Sigmoid colon (tissue), 7 donors: ENCODE data around the gene MED17. TPM values are rescaled to one million over a fixed set of nuclear protein-coding genes. Genes with fewer than 3 reads are reported as not detected.
"Not testable (repeated sequence)": the region's sequence is repeated elsewhere in the genome, so short reads cannot be mapped to it uniquely, and the experiment has no call there.

ENCODE experiments used
- DNase-seq: peaks from one replicate; pipeline ENCODE4 v3.0.0-alpha.2; 2019
- H3K27ac ChIP-seq, 4 donors: fragments of 200-600 bp; sonication (generic); one replicate each; pipeline ENCODE4 v1.5.1; 2016 to 2019; ENCODE audit warnings: mild to moderate bottlenecking in 1 of 4
- H3K27me3 ChIP-seq, 3 donors: fragments of 200-600 bp; sonication (generic); one replicate each; pipeline ENCODE4 v1.5.1; 2019; ENCODE audit warnings: mild to moderate bottlenecking in 1 of 3
- H3K36me3 ChIP-seq, 4 donors: fragments of 200-600 bp; sonication (generic); one replicate each; pipeline ENCODE4 v1.5.1; 2016 to 2019
- H3K4me1 ChIP-seq, 4 donors: fragments of 200-600 bp; sonication (generic); one replicate each; pipeline ENCODE4 v1.5.1; 2017 to 2019
- H3K4me3 ChIP-seq, 4 donors: fragments of 200-600 bp; sonication (generic); one replicate each; pipeline ENCODE4 v1.5.1; 2017 to 2019; ENCODE audit warnings: mild to moderate bottlenecking in 2 of 4, moderate library complexity in 1 of 4
- H3K9me3 ChIP-seq, 4 donors: fragments of 200-600 bp in 3 of 4; sonication (generic) in 3 of 4; one replicate each; pipeline versions ENCODE4 v1.5.1 to v1.6.1; 2013 to 2019
- EP300 ChIP-seq, 4 donors: sonication (generic); formaldehyde crosslinking; IDR thresholded peaks; one replicate each; pipeline ENCODE4 v1.6.1; 2017; ENCODE audit warnings: antibody characterized with exemption in 4 of 4
- POLR2A ChIP-seq, 2 donors: fragments of 450-650 bp; IDR thresholded peaks; one replicate each; pipeline ENCODE4 v1.6.1; 2016; ENCODE audit warnings: antibody characterized with exemption in 2 of 2, mild to moderate bottlenecking in 2 of 2, moderate library complexity in 2 of 2
- POLR2AphosphoS5 ChIP-seq, 4 donors: sonication (generic); formaldehyde crosslinking; IDR thresholded peaks; one replicate each; pipeline ENCODE4 v1.6.1; 2017; ENCODE audit warnings: antibody characterized with exemption in 4 of 4
- WGBS, 2 donors: extraction: QIAGEN DNeasy Blood & Tissue Kit; methylation state at CpG; one replicate each; pipeline ENCODE4 v1.1.7; 2013; 5-methylcytosine and 5-hydroxymethylcytosine counted together
- intact Hi-C: fragments of 100-400 bp; cut with DNase I; formaldehyde crosslinking; loops from one replicate; pipeline ENCODE4 v1.15.1; 2023
- polyA plus RNA-seq, 3 donors: library from polyadenylated mRNA; stranded (reverse); fragments of 200-250 nt; gene quantifications; one replicate each; pipeline ENCODE4 v1.2.3, GENCODE V29; 2013
- total RNA-seq, 4 donors: library from RNA; depleted of rRNA; stranded (reverse); fragments of >200 nt; gene quantifications; one replicate each; pipeline ENCODE4 v1.1.0, GENCODE V29; 2016
- TF ChIP-seq, protein P1 (sequence below), 4 experiments: fragments of 450-650 bp in 3 of 4; fragments of 200-600 bp in 1 of 4; IDR thresholded peaks; one replicate each; pipeline ENCODE4 v1.5.1; 2016 to 2019; ENCODE audit warnings: antibody characterized with exemption in 4 of 4, mild to moderate bottlenecking in 3 of 4, moderate library complexity in 2 of 4
- donor health status: healthy with polysubstance abuse.
- donor health status: Bipolar disorder and iron deficiency.
- donor health status: healthy.

MED17 gene
- total and polyA plus RNA-seq, 7 donors: 7.2 to 28.9 (median 19.9) TPM

DNA sequence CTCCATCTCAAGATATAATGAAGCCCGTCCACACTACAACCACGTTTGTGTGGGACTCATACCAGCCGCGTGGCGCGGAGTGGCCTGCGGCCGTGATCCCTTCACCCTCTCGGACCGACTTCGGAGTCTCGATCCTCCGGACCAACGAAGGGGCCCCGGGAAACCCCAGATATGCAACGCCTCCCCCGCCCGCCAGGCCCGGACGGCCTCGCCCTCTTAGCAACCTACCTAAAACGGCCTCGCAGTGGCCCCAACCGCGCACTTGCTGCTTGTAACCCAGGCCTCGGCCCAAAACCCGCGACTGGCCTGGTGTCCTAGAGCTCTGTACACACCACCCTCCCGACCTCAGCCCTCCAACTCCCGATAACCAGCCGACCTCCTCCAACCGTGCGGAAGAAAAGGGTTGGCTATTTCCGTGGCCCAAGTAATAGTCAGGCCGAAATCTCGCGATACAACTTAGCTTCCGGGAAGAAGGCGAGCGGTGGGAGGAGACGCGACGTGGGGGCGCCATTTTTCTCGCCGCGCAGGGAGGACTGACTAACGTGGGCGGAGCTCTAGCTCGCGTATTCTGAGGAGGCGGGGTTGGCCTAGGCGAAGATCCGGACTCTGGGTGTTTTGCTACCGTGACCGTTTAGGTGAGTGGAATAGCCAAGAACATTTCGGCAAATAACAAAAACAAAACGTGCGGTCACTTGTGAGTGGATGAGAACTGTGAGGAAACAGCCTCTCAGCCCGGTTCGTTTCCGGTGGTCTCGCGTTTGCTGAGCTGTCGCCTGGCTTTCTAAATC, 42.8 kb upstream of the MED17 start, which contains the start of the genes C11orf54 and TAF1D:
Gene C11orf54, plus strand, starts transcription at position 579 of the 788 bp plus-strand sequence. CDS start 5,722 bp downstream, outside the sequence.
Gene TAF1D, minus strand, starts transcription at position 402 of the 788 bp plus-strand sequence. CDS start 2,191 bp downstream, outside the sequence.
- Histone ChIP-seq H3K27me3 (no peaks in the 10 kb centered on the region), H3K36me3 (peaks cover 11 to 38% (median 20%) of the 10 kb centered on the region in 4 donors), H3K4me1 (peaks cover 0 to 53% (median 50%) of the 10 kb centered on the region in 4 donors), H3K4me3 (peak within 1 kb of the TSS; percentile 62 to 90 (median 78)), H3K27ac (peak within 1 kb of the TSS; percentile 89 to 96 (median 93)), H3K9me3 (no peaks in the 10 kb centered on the region)
- TF ChIP-seq, protein P1, sequence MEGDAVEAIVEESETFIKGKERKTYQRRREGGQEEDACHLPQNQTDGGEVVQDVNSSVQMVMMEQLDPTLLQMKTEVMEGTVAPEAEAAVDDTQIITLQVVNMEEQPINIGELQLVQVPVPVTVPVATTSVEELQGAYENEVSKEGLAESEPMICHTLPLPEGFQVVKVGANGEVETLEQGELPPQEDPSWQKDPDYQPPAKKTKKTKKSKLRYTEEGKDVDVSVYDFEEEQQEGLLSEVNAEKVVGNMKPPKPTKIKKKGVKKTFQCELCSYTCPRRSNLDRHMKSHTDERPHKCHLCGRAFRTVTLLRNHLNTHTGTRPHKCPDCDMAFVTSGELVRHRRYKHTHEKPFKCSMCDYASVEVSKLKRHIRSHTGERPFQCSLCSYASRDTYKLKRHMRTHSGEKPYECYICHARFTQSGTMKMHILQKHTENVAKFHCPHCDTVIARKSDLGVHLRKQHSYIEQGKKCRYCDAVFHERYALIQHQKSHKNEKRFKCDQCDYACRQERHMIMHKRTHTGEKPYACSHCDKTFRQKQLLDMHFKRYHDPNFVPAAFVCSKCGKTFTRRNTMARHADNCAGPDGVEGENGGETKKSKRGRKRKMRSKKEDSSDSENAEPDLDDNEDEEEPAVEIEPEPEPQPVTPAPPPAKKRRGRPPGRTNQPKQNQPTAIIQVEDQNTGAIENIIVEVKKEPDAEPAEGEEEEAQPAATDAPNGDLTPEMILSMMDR (IDR thresholded peaks at IDR 0.05): no peak
- no peak for TF ChIP-seq EP300 (IDR thresholded peaks at IDR 0.05)
- peak; percentile 82 to 87 for TF ChIP-seq POLR2A (IDR thresholded peaks at IDR 0.05)
- peak; percentile 85 to 98 (median 96) for TF ChIP-seq POLR2AphosphoS5 (IDR thresholded peaks at IDR 0.05)
- DNase-seq: peak; percentile 99
- WGBS, 2 donors: 0% methylated on average over 65 of the region's 65 CpGs
- intact Hi-C loops: loop anchor here (2.0 to 10.0 kb wide), 5 partner anchors 44 to 751 kb away; partner anchors contain the start of genes ANKRD49, CEP295, MED17 and MRE11

DNA sequence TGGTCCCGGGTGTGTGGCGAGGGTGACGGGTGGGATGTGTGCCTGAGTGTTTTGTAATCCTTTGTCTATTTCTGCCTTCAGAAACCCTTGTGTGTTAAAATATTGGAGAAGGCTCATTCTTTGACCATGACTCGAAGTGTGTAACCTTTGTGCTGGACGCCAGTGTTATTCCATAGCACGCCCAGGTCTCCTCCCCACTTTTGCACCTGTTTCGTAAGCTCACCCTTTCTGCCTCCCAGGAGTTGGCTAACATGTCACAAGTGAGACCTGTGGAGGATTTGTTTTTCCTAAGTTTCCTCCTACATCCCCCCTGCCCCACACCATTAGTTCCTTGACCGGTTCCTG, 42.2 kb upstream of the MED17 start:
- DNase-seq: peak; percentile 84
- TF ChIP-seq EP300 (IDR thresholded peaks at IDR 0.05) (no peak), POLR2A (IDR thresholded peaks at IDR 0.05) (no peak), POLR2AphosphoS5 (IDR thresholded peaks at IDR 0.05) (no peak)
- TF ChIP-seq, protein P1 (IDR thresholded peaks at IDR 0.05): no peak
- WGBS, 2 donors: 0 to 1% methylated on average over 8 of the region's 8 CpGs
- Histone ChIP-seq H3K36me3 (peaks cover 7 to 32% (median 15%) of the 10 kb centered on the region in 4 donors), H3K27me3 (no peaks in the 10 kb centered on the region), H3K27ac (peak overlapping the region; percentile 89 to 96 (median 93)), H3K9me3 (no peaks in the 10 kb centered on the region), H3K4me1 (peaks cover 0 to 55% (median 47%) of the 10 kb centered on the region in 4 donors), H3K4me3 (peak overlapping the region; percentile 62 to 90 (median 78))
- intact Hi-C loops: loop anchor here (2.0 to 10.0 kb wide), 5 partner anchors 43 to 750 kb away; partner anchors contain the start of genes ANKRD49, CEP295, MED17 and MRE11

DNA sequence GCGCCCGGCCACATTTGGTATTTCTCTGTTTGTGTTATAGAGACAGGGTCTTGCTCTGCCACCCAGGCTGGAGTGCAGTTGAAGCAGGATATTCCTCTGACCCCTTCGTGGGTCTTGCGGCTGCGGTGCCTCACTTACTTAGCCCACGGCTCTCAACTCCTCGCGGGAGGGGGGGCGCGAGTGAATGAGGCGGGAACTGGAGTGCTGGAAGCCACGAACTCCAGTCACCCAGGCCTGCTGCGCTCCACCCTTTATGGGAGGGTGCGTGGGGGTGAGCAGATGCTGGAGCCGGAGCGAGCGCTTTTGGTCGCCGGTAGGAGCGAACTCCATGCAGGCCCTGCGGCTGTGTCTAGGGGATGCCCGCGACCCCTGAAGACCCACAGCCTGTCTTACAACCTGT, 40.8 kb upstream of the MED17 start:
- peaks cover 0 to 52% (median 33%) of the 10 kb centered on the region in 4 donors for H3K4me1 ChIP-seq
- TF ChIP-seq EP300 (IDR thresholded peaks at IDR 0.05) (no peak), POLR2AphosphoS5 (IDR thresholded peaks at IDR 0.05) (no peak), POLR2A (IDR thresholded peaks at IDR 0.05) (no peak)
- TF ChIP-seq, protein P1 (IDR thresholded peaks at IDR 0.05): no peak

DNA sequence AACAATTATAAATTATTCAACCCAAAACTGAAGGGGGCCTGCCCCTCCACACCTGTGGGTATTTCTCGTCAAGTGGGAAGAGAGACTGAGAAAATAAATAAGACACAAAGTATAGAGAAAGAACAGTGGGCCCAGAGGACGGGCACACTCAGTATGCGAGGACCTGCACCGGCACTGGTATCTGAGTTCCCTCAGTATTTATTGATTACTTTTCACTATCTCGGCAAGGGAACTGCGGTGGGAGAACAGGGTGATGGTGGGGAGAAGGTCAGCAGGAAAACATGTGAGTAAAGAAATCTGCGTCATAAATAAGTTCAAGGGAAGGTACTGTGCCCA, 39.4 kb upstream of the MED17 start:
- no peaks in the 10 kb centered on the region for H3K27me3 ChIP-seq
- H3K4me3 ChIP-seq: no peak overlapping the region
- H3K36me3 ChIP-seq: peaks cover 0 to 9% (median 5%) of the 10 kb centered on the region in 4 donors
- TF ChIP-seq, protein P1 (IDR thresholded peaks at IDR 0.05): no peak
- no peak for TF ChIP-seq POLR2AphosphoS5 (IDR thresholded peaks at IDR 0.05)
- TF ChIP-seq POLR2A (IDR thresholded peaks at IDR 0.05): no peak
- no peak for TF ChIP-seq EP300 (IDR thresholded peaks at IDR 0.05)
- H3K9me3 ChIP-seq: no peaks in the 10 kb centered on the region
- intact Hi-C loops: loop anchor here (5.0 to 10.0 kb wide), 4 partner anchors 82 to 748 kb away; partner anchors contain the start of genes ANKRD49, CEP295, MRE11 and SLC36A4
- peaks cover 0 to 39% (median 20%) of the 10 kb centered on the region in 4 donors for H3K4me1 ChIP-seq
- no peak for DNase-seq
- WGBS, 2 donors: 27 to 55% methylated on average over 7 of the region's 7 CpGs
- peak overlapping the region; percentile 21 to 72 (median 56) for H3K27ac ChIP-seq

More for the DNA sequence above, 40.8 kb upstream of the MED17 start:
- Histone ChIP-seq H3K27me3 (no peaks in the 10 kb centered on the region), H3K36me3 (peaks cover 0 to 18% (median 5%) of the 10 kb centered on the region in 4 donors), H3K27ac (peak overlapping the region in 1 of 4 donors; percentile 9), H3K4me3 (no peak overlapping the region), H3K9me3 (no peaks in the 10 kb centered on the region)
- 88 to 91% methylated on average over 23 of the region's 23 CpGs for WGBS, 2 donors
- intact Hi-C loops: loop anchor here (5.0 to 10.0 kb wide), 4 partner anchors 81 to 749 kb away; partner anchors contain the start of genes ANKRD49, CEP295, MRE11 and SLC36A4
- no peak for DNase-seq

DNA sequence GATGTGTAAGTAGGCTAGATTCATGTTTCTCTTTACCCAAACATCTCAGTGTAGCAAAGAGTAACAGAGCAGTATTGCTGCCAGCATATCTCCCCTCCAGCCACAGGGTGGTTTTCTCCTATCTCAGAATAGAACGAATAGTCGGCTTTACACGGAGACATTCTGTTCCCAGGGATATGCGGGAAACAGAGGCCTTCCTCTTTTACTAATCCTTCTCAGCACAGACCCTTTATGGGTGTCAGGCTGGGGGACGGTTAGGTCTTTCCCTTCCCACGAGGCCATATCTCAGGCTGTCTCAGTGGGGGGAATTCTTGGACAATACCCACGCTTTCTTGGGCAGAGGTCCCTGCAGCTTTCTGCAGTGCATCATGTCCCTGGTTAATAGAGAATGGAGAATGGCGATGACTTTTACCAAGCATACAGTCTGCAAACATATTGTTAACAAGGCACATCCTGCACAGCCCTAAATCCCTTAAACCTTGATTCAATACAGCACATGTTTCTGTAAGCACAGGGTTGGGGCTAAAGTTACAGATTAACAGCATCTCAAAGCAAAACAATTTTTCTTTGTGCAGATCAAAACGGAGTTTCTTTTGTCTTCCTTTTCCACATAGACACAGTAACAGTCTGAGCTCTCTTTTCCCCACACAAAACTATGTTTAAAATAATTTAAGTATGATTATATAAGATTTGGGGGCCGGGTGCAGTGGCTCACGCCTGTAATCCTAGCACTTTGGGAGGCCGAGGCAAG, 38.9 kb upstream of the MED17 start:
- H3K27me3 ChIP-seq, H3K9me3 ChIP-seq, H3K36me3 ChIP-seq, DNase-seq: not testable (repeated sequence)
- 18 to 52% methylated on average over 12 of the region's 12 CpGs for WGBS, 2 donors
- Histone ChIP-seq H3K4me1 (peaks cover 0 to 34% (median 14%) of the 10 kb centered on the region in 4 donors), H3K4me3 (peak overlapping the region in 1 of 4 donors; percentile 7), H3K27ac (peak overlapping the region; percentile 21 to 72 (median 56))
- intact Hi-C loops: loop anchor here (10.0 kb wide), 1 partner anchor 390 kb away; no protein-coding TSS in a partner anchor
